ENCODE measurements around the gene PAK5. TPM values are rescaled to one million over a fixed set of nuclear protein-coding genes. Genes with fewer than 3 reads are reported as not detected.

The PAK5 gene
- total RNA-seq, 2 experiments from 2014 or later, result not detected

- H3K27ac Mint-ChIP-seq, result no peak overlapping the region
- no peaks in the 10 kb centered on the region for H3K27me3 ChIP-seq (ENCODE audit: control insufficient read depth in 1 of 2, insufficient read depth in 2 of 2, low read length in 2 of 2)
- DNase-seq (no peak), ATAC-seq (ENCODE audit: poor library complexity) (no peak)
- peaks cover 0 to 8% of the 10 kb centered on the region in 2 experiments for H3K9me3 ChIP-seq (ENCODE audit: control insufficient read depth in 1 of 2, insufficient read depth in 1 of 2, low read length in 2 of 2)
- CTCF ChIA-PET, result no interaction called here
- no peak overlapping the region for H3K4me3 ChIP-seq (ENCODE audit: low read length)
- intact Hi-C loops (cut with DNase I, micrococcal nuclease), result no loop called here
- no peaks in the 10 kb centered on the region for H3K36me3 Mint-ChIP-seq (ENCODE audit: low read depth)
- no peaks in the 10 kb centered on the region for H3K9me3 Mint-ChIP-seq
- no peaks in the 10 kb centered on the region for H3K4me1 ChIP-seq (ENCODE audit: insufficient read depth, low read length)
- peaks cover 4% of the 10 kb centered on the region for H3K27me3 Mint-ChIP-seq
- H3K4me3 Mint-ChIP-seq, result no peak overlapping the region
- no peaks in the 10 kb centered on the region for H3K4me1 Mint-ChIP-seq (ENCODE audit: low read depth)
- no peak overlapping the region for H3K27ac ChIP-seq (ENCODE audit: low read depth in 1 of 2, low read length in 2 of 2)
- no peaks in the 10 kb centered on the region for H3K36me3 ChIP-seq (ENCODE audit: insufficient read depth, low read length)
- no peak for TF ChIP-seq CTCF (IDR thresholded peaks at IDR 0.05)
- POLR2A ChIA-PET, result no interaction called here
Measured at GRCh38 chr20:9575836-9576235, 263.0 kb downstream of the PAK5 start.

- H3K4me1 ChIP-seq (ENCODE audit: insufficient read depth, low read length), result no peaks in the 10 kb centered on the region
- H3K36me3 ChIP-seq (ENCODE audit: insufficient read depth, low read length), result no peaks in the 10 kb centered on the region
- H3K27me3 ChIP-seq (ENCODE audit: control insufficient read depth in 1 of 2, insufficient read depth in 2 of 2, low read length in 2 of 2), result no peaks in the 10 kb centered on the region
- no peak overlapping the region for H3K4me3 ChIP-seq (ENCODE audit: low read length)
- ChIA-PET CTCF (no interaction called here), POLR2A (no interaction called here)
- Mint-ChIP-seq H3K4me3 (no peak overlapping the region), H3K27me3 (peaks cover 4% of the 10 kb centered on the region), H3K4me1 (ENCODE audit: low read depth) (no peaks in the 10 kb centered on the region), H3K9me3 (no peaks in the 10 kb centered on the region), H3K27ac (no peak overlapping the region), H3K36me3 (ENCODE audit: low read depth) (no peaks in the 10 kb centered on the region)
- H3K27ac ChIP-seq (ENCODE audit: low read depth in 1 of 2, low read length in 2 of 2), result no peak overlapping the region
- no peak for TF ChIP-seq CTCF (IDR thresholded peaks at IDR 0.05)
- peaks cover 0 to 8% of the 10 kb centered on the region in 2 experiments for H3K9me3 ChIP-seq (ENCODE audit: control insufficient read depth in 1 of 2, insufficient read depth in 1 of 2, low read length in 2 of 2)
- ATAC-seq (ENCODE audit: poor library complexity) (no peak), DNase-seq (no peak)
- intact Hi-C loops (cut with DNase I, micrococcal nuclease), result no loop called here
Measured at GRCh38 chr20:9574776-9575175, 264.1 kb downstream of the PAK5 start.

GRCh38 chr20:9574181-9574580 is 264.7 kb downstream of the PAK5 start:
- H3K27me3 Mint-ChIP-seq, result peaks cover 7% of the 10 kb centered on the region
- H3K4me3 ChIP-seq (ENCODE audit: low read length), result no peak overlapping the region
- H3K4me1 ChIP-seq (ENCODE audit: insufficient read depth, low read length), result no peaks in the 10 kb centered on the region
- no peak overlapping the region for H3K27ac Mint-ChIP-seq
- DNase-seq (no peak), ATAC-seq (ENCODE audit: poor library complexity) (no peak)
- no peak overlapping the region for H3K4me3 Mint-ChIP-seq
- no peaks in the 10 kb centered on the region for H3K36me3 Mint-ChIP-seq (ENCODE audit: low read depth)
- intact Hi-C loops (cut with DNase I, micrococcal nuclease), result no loop called here
- CTCF ChIA-PET, result no interaction called here
- peaks cover 0 to 8% of the 10 kb centered on the region in 2 experiments for H3K9me3 ChIP-seq (ENCODE audit: control insufficient read depth in 1 of 2, insufficient read depth in 1 of 2, low read length in 2 of 2)
- no peaks in the 10 kb centered on the region for H3K36me3 ChIP-seq (ENCODE audit: insufficient read depth, low read length)
- no peak for TF ChIP-seq CTCF (IDR thresholded peaks at IDR 0.05)
- POLR2A ChIA-PET, result no interaction called here
- H3K9me3 Mint-ChIP-seq, result no peaks in the 10 kb centered on the region
- no peaks in the 10 kb centered on the region for H3K27me3 ChIP-seq (ENCODE audit: control insufficient read depth in 1 of 2, insufficient read depth in 2 of 2, low read length in 2 of 2)
- no peaks in the 10 kb centered on the region for H3K4me1 Mint-ChIP-seq (ENCODE audit: low read depth)
- no peak overlapping the region for H3K27ac ChIP-seq (ENCODE audit: low read depth in 1 of 2, low read length in 2 of 2)

All from CD4-positive, alpha-beta T cell (primary cell).